Measurements from ENCODE around the gene ULK4. TPM values are rescaled to one million over a fixed set of nuclear protein-coding genes. Genes with fewer than 3 reads are reported as not detected.

ULK4 gene
- total and polyA plus RNA-seq, 9 of the 15 experiments (the other 6 are each of a cell fraction or from before 2014, with no cell fraction given), result 3.0 to 5.9 (median 3.5) TPM

DNA sequence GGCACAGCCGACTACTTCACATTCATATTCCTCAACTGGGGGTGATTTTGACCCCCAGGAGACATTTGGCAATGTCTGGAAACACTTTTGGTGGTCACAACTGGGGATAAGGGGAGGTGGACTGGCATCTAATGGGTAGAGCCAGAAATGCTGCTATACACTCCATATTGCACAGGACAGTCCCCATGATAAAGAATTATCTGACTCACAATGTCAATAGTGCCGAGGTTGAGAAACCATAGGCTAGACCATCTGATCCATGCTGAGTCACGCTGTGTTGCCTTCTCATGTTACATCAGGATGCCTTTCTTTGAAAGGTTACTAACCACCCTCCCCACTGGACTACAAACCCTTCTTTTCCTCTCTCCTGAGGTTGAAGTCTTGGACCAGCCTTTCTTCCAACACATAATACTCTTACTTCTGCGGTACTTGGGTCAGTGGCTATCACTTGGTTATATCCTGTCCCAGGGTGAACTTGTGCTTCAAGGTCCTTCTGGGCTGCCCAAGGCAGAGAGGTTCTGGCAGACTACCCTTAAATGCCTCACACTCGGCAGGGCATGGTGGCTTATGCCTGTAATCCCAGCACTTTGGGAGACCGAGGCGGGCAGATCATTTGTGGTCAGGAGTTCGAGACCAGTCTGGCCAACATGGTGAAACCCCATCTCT, 693.8 kb downstream of the ULK4 start (continued):
- TF ChIP-seq TAF9B (IDR thresholded peaks at IDR 0.05; ENCODE audit: partially characterized antibody) (peak; percentile 82), TFAP4 (CRISPR knock-in tag; IDR thresholded peaks at IDR 0.05; ENCODE audit: borderline replicate concordance) (peak; percentile 90), LEF1 (IDR thresholded peaks at IDR 0.05) (peak; percentile 89), RNF2 (IDR thresholded peaks at IDR 0.05) (0 out of 2 replicates have a peak, but pooled peaks have one; percentile 36), JUND (IDR thresholded peaks at IDR 0.05; ENCODE audit: borderline replicate concordance, low read depth, low read length) (peak; percentile 98), JUND (tag; IDR thresholded peaks at IDR 0.05; ENCODE audit: borderline replicate concordance, low read depth, low read length) (peak; percentile 99), JUNB (CRISPR knock-in tag; conservative IDR thresholded peaks at IDR 0.05) (peak; percentile 64), NCOR1 (IDR thresholded peaks at IDR 0.05) (peak; percentile 78), SMARCC2 (IDR thresholded peaks at IDR 0.05; ENCODE audit: low read depth) (peak; percentile 89), NCOA1 (IDR thresholded peaks at IDR 0.05; ENCODE audit: low read depth) (0 out of 2 replicates have a peak, but pooled peaks have one; percentile 37), CAMTA2 (CRISPR knock-in tag; conservative IDR thresholded peaks at IDR 0.05) (no peak), JUN (IDR thresholded peaks at IDR 0.05; ENCODE audit: borderline replicate concordance, low read depth, low read length) (peak; percentile 97), JUN (CRISPR knock-in tag; IDR thresholded peaks at IDR 0.05; ENCODE audit: borderline replicate concordance) (no peak), MTA3 (IDR thresholded peaks at IDR 0.05; ENCODE audit: borderline replicate concordance) (0 out of 2 replicates have a peak, but pooled peaks have one; percentile 62), SOX6 (IDR thresholded peaks at IDR 0.05) (peak; percentile 74), ETV6 (IDR thresholded peaks at IDR 0.05; ENCODE audit: borderline replicate concordance in 1 of 2, low read depth in 2 of 2, low read length in 1 of 2) (no peak), ETV6 (CRISPR knock-in tag; IDR thresholded peaks at IDR 0.05; ENCODE audit: borderline replicate concordance) (no peak), KDM1A (IDR thresholded peaks at IDR 0.05) (peak; percentile 88 to 95), NR2C2 (CRISPR knock-in tag; IDR thresholded peaks at IDR 0.05) (no peak), NR2C2 (tag; IDR thresholded peaks at IDR 0.05) (peak; percentile 50; the same call in 1 of the 2 replicates), SRF (CRISPR knock-in tag; IDR thresholded peaks at IDR 0.05) (0 out of 4 replicates have a peak, but pooled peaks of 1 of the 2 experiments have one; percentile 32), L3MBTL2 (IDR thresholded peaks at IDR 0.05) (peak; percentile 60), SREBF2 (CRISPR knock-in tag; IDR thresholded peaks at IDR 0.05) (no peak), ZNF197 (CRISPR knock-in tag; IDR thresholded peaks at IDR 0.05; ENCODE audit: low read depth) (no peak), RAD21 (CRISPR knock-in tag; conservative IDR thresholded peaks at IDR 0.05 in 1 of 2, IDR thresholded peaks at IDR 0.05 in 1 of 2) (0 out of 4 replicates have a peak, but pooled peaks of 1 of the 2 experiments have one; percentile 16), TAL1 (IDR thresholded peaks at IDR 0.05) (peak; percentile 40; the same call in 1 of the 2 replicates), CREM (IDR thresholded peaks at IDR 0.05; ENCODE audit: low read depth) (peak; percentile 43; the same call in 1 of the 2 replicates), ZKSCAN3 (CRISPR knock-in tag; IDR thresholded peaks at IDR 0.05) (peak; percentile 74; the same call in 1 of the 2 replicates), MAZ (CRISPR knock-in tag; conservative IDR thresholded peaks at IDR 0.05 in 1 of 2, IDR thresholded peaks at IDR 0.05 in 1 of 2) (0 out of 4 replicates have a peak, but pooled peaks of 1 of the 2 experiments have one; percentile 32), SIX5 (IDR thresholded peaks at IDR 0.05; ENCODE audit: borderline replicate concordance in 1 of 2, insufficient read depth in 1 of 2, low read depth in 1 of 2, low read length in 2 of 2) (peak in 1 of 2 experiments; percentile 18; a peak in 1 of 4 replicates), BMI1 (IDR thresholded peaks at IDR 0.05; ENCODE audit: low read length) (no peak)

All from K562 (cell line).